HepG2 (cell line): ENCODE measurements around the gene CERS5. TPM values are rescaled to one million over a fixed set of nuclear protein-coding genes. Genes with fewer than 3 reads are reported as not detected.

Experiments
- AHDC1 ChIP-seq: sonication (generic); formaldehyde crosslinking; IDR thresholded peaks from 2 replicates; pipeline ENCODE4 v1.5.1; 2020; ENCODE audit warnings: mild to moderate bottlenecking, missing genetic modification reagents, borderline replicate concordance
- CENPT ChIP-seq: sonication (generic); formaldehyde crosslinking; IDR thresholded peaks from 2 replicates; pipeline ENCODE4 v1.8.0; 2022; ENCODE audit warnings: low read depth, mild to moderate bottlenecking, moderate library complexity, missing genetic modification reagents
- GABPA ChIP-seq, 2 experiments: IDR thresholded peaks; 2 replicates each; pipeline ENCODE4 v1.6.1; 2011 to 2016; ENCODE audit warnings: low read depth in 2 of 2, low read length in 1 of 2, missing biosample characterization in 1 of 2, missing genetic modification characterization in 1 of 2
- GRHL1 ChIP-seq: sonication (generic); formaldehyde crosslinking; conservative IDR thresholded peaks from 2 replicates; pipeline ENCODE4 v1.8.0; 2022; ENCODE audit warnings: missing genetic modification reagents
- HNRNPH1 ChIP-seq: fragments of 200-400 bp; formaldehyde crosslinking; optimal IDR thresholded peaks from 2 replicates; pipeline ENCODE3; 2017; ENCODE audit warnings: mild to moderate bottlenecking, low read depth, low read length
- IKZF4 ChIP-seq: sonication (generic); formaldehyde crosslinking; IDR thresholded peaks from 2 replicates; pipeline ENCODE4 v1.5.1; 2020; ENCODE audit warnings: borderline replicate concordance, mild to moderate bottlenecking, low read depth, missing genetic modification reagents; ENCODE audit errors: not compliant biosample characterization
- NFYC ChIP-seq: IDR thresholded peaks from 2 replicates; pipeline ENCODE4 v1.6.1; 2016; ENCODE audit warnings: missing genetic modification reagents, missing compliant biosample characterization
- PCBP1 ChIP-seq: fragments of 200-400 bp; formaldehyde crosslinking; IDR thresholded peaks from 2 replicates; pipeline ENCODE4 v1.6.1; 2017; ENCODE audit warnings: mild to moderate bottlenecking, low read depth, low read length, borderline replicate concordance
- ZKSCAN5 ChIP-seq: sonication (generic); formaldehyde crosslinking; IDR thresholded peaks from 2 replicates; pipeline ENCODE4 v1.5.1; 2020; ENCODE audit warnings: mild to moderate bottlenecking, missing genetic modification reagents
- ZMYM3 ChIP-seq: sonication (generic); formaldehyde crosslinking; IDR thresholded peaks from 2 replicates; pipeline ENCODE4 v1.5.1; 2020; ENCODE audit warnings: mild to moderate bottlenecking, missing genetic modification reagents
- ZNF3 ChIP-seq: IDR thresholded peaks from 2 replicates; pipeline ENCODE4 v1.7.0; 2017; ENCODE audit warnings: inconsistent platforms
- ZNF335 ChIP-seq: sonication (generic); formaldehyde crosslinking; IDR thresholded peaks from 2 replicates; pipeline ENCODE4 v1.4.0; 2020; ENCODE audit warnings: missing genetic modification reagents
- ZNF572 ChIP-seq: sonication (generic); formaldehyde crosslinking; IDR thresholded peaks from 2 replicates; pipeline ENCODE4 v1.5.1; 2020; ENCODE audit warnings: mild to moderate bottlenecking, missing genetic modification reagents
- ZNF891 ChIP-seq: sonication (generic); formaldehyde crosslinking; IDR thresholded peaks from 2 replicates; pipeline ENCODE4 v1.5.0; 2020; ENCODE audit warnings: mild to moderate bottlenecking, missing genetic modification reagents
- polyA plus RNA-seq, 8 experiments: library from polyadenylated mRNA; depleted of rRNA in 3 of 8; stranded (reverse) in 7 of 8; unstranded in 1 of 8; fragments of >200 nt; fragmentation: Illumina TruSeq in 4 of 8; extraction: Trizol in 4 of 8; gene quantifications; 2 replicates each; pipeline versions ENCODE4 v1.2.1 to v1.2.3, GENCODE V29; 2011 to 2016; ENCODE audit warnings: low read depth in 4 of 8, missing spikeins in 1 of 8, mixed read lengths in 1 of 8; ENCODE audit not compliant: insufficient read depth in 1 of 8
- total RNA-seq, 5 experiments: library from RNA; depleted of rRNA; stranded (reverse); fragments of >200 nt; fragmentation: Illumina TruSeq; extraction: Trizol; gene quantifications; 2 replicates each; pipeline ENCODE4 v1.2.3, GENCODE V29; 2016; ENCODE audit warnings: low read depth in 1 of 5
- TF ChIP-seq, protein P1 (sequence below): sonication (generic); formaldehyde crosslinking; IDR thresholded peaks from 2 replicates; pipeline ENCODE4 v1.5.0; 2020; ENCODE audit warnings: mild to moderate bottlenecking, missing genetic modification reagents, borderline replicate concordance
- TF ChIP-seq, protein P2 (sequence below): sonication (generic); formaldehyde crosslinking; IDR thresholded peaks from 2 replicates; pipeline ENCODE4 v1.4.0; 2020; ENCODE audit warnings: missing genetic modification reagents
- TF ChIP-seq, protein P3 (sequence below): sonication (generic); formaldehyde crosslinking; IDR thresholded peaks from 2 replicates; pipeline ENCODE4 v1.4.0; 2020; ENCODE audit warnings: mild to moderate bottlenecking, missing genetic modification reagents
- TF ChIP-seq, protein P4 (sequence below): sonication (generic); formaldehyde crosslinking; IDR thresholded peaks from 2 replicates; pipeline ENCODE4 v1.8.1; 2023; ENCODE audit warnings: mild to moderate bottlenecking, moderate library complexity, missing genetic modification reagents

Gene CERS5
- total and polyA plus RNA-seq, 2 of the 13 experiments (the other 11 are each of a cell fraction or from before 2014, with no cell fraction given) = 22.3 to 48.8 TPM

GRCh38 chr12:50103767-50104321, 63.3 kb downstream of the CERS5 start, which contains the start of gene GPD1 (continued):
- TF ChIP-seq, protein P1, sequence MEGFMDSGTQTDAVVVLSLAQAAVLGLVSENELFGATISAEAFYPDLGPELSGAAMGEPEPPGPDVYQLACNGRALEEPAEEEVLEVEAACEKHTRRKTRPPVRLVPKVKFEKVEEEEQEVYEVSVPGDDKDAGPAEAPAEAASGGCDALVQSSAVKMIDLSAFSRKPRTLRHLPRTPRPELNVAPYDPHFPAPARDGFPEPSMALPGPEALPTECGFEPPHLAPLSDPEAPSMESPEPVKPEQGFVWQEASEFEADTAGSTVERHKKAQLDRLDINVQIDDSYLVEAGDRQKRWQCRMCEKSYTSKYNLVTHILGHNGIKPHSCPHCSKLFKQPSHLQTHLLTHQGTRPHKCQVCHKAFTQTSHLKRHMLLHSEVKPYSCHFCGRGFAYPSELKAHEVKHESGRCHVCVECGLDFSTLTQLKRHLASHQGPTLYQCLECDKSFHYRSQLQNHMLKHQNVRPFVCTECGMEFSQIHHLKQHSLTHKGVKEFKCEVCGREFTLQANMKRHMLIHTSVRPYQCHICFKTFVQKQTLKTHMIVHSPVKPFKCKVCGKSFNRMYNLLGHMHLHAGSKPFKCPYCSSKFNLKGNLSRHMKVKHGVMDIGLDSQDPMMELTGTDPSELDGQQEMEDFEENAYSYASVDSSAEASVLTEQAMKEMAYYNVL = no peak
- no peak for TF ChIP-seq AHDC1 (CRISPR knock-in tag)
- TF ChIP-seq GABPA (IDR thresholded peaks at IDR 0.05; ENCODE audit: low read depth, low read length) = no peak
- TF ChIP-seq GABPA (CRISPR knock-in tag; IDR thresholded peaks at IDR 0.05; ENCODE audit: low read depth) = no peak
- TF ChIP-seq ZNF3 (CRISPR knock-in tag) = no peak
- TF ChIP-seq GRHL1 (CRISPR knock-in tag) = no peak
- TF ChIP-seq ZMYM3 (CRISPR knock-in tag) = no peak
- TF ChIP-seq PCBP1 = no peak
- no peak for TF ChIP-seq ZNF891 (CRISPR knock-in tag)
- TF ChIP-seq ZNF572 = no peak
- TF ChIP-seq HNRNPH1 = no peak
- TF ChIP-seq, protein P2, sequence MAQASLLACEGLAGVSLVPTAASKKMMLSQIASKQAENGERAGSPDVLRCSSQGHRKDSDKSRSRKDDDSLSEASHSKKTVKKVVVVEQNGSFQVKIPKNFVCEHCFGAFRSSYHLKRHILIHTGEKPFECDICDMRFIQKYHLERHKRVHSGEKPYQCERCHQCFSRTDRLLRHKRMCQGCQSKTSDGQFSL (CRISPR knock-in tag) = no peak
- TF ChIP-seq, protein P3, sequence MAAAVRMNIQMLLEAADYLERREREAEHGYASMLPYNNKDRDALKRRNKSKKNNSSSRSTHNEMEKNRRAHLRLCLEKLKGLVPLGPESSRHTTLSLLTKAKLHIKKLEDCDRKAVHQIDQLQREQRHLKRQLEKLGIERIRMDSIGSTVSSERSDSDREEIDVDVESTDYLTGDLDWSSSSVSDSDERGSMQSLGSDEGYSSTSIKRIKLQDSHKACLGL (CRISPR knock-in tag) = peak; percentile 86; the same call in 1 of the 2 replicates
- TF ChIP-seq CENPT (CRISPR knock-in tag) = no peak
- TF ChIP-seq, protein P4, sequence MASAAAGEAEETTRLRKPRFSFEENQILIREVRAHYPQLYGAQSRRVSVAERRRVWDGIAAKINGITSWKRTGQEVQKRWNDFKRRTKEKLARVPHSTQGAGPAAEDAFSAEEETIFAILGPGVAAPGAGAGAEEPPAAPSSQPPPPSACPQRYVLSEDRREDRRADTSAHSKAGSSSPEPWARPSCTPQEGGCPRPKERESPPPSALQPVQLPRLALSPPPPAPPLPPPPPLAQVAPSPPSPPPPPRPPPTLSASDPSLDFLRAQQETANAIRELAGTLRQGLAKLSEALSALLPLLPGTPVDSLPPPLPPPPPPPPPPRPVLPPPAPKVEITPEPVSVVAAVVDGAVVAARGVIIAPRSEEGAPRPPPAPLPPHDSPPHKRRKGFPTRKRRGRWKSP = no peak
- 0 out of 2 replicates have a peak, but pooled peaks have one; percentile 18 for TF ChIP-seq ZKSCAN5
- TF ChIP-seq NFYC (CRISPR knock-in tag) = no peak
- no peak for TF ChIP-seq IKZF4 (CRISPR knock-in tag)
- no peak for TF ChIP-seq ZNF335
